HEK293 (cell line): ENCODE measurements around the gene CZIB.

Experiments used
- KLF1 ChIP-seq: fragments of 450-650 bp; formaldehyde crosslinking; IDR thresholded peaks from 2 replicates; pipeline ENCODE4 v1.5.1; 2016; ENCODE audit warnings: missing biosample characterization, missing genetic modification characterization
- KLF9 ChIP-seq: fragments of 450-650 bp; formaldehyde crosslinking; IDR thresholded peaks from 2 replicates; pipeline ENCODE4 v1.5.1; 2016; ENCODE audit warnings: missing biosample characterization, missing genetic modification characterization, low read depth
- OVOL3 ChIP-seq: fragments of 450-650 bp; formaldehyde crosslinking; IDR thresholded peaks from 2 replicates; pipeline ENCODE4 v1.5.1; 2016; ENCODE audit warnings: missing biosample characterization, missing genetic modification characterization
- SCRT2 ChIP-seq: fragments of 450-650 bp; formaldehyde crosslinking; IDR thresholded peaks from 2 replicates; pipeline ENCODE4 v1.5.1; 2016; ENCODE audit warnings: missing biosample characterization, missing genetic modification characterization
- SP3 ChIP-seq: fragments of 450-650 bp; formaldehyde crosslinking; IDR thresholded peaks from 2 replicates; pipeline ENCODE4 v1.5.1; 2016; ENCODE audit warnings: missing biosample characterization, missing genetic modification characterization
- ZNF2 ChIP-seq: fragments of 450-650 bp; formaldehyde crosslinking; IDR thresholded peaks from 2 replicates; pipeline ENCODE4 v1.5.1; 2016; ENCODE audit warnings: missing biosample characterization, missing genetic modification characterization
- ZNF211 ChIP-seq: fragments of 450-650 bp; formaldehyde crosslinking; IDR thresholded peaks from 2 replicates; pipeline ENCODE4 v1.5.1; 2016; ENCODE audit warnings: low read depth, missing biosample characterization, missing genetic modification characterization
- ZNF223 ChIP-seq: fragments of 450-650 bp; formaldehyde crosslinking; IDR thresholded peaks from 2 replicates; pipeline ENCODE4 v1.5.1; 2016; ENCODE audit warnings: missing biosample characterization, missing genetic modification characterization
- ZNF23 ChIP-seq: fragments of 450-650 bp; formaldehyde crosslinking; IDR thresholded peaks from 2 replicates; pipeline ENCODE4 v1.5.1; 2016; ENCODE audit warnings: missing biosample characterization, missing genetic modification characterization, borderline replicate concordance
- ZNF324 ChIP-seq: fragments of 450-650 bp; formaldehyde crosslinking; IDR thresholded peaks from 2 replicates; pipeline ENCODE4 v1.5.1; 2016; ENCODE audit warnings: missing biosample characterization, missing genetic modification characterization
- ZNF473 ChIP-seq: fragments of 450-650 bp; formaldehyde crosslinking; IDR thresholded peaks from 2 replicates; pipeline ENCODE4 v1.5.1; 2017; ENCODE audit warnings: missing biosample characterization, missing genetic modification characterization
- ZNF510 ChIP-seq: fragments of 450-650 bp; formaldehyde crosslinking; IDR thresholded peaks from 2 replicates; pipeline ENCODE4 v1.5.1; 2018; ENCODE audit warnings: mild to moderate bottlenecking, missing genetic modification characterization, missing biosample characterization; ENCODE audit not compliant: insufficient replicate concordance
- ZNF561 ChIP-seq: fragments of 450-650 bp; IDR thresholded peaks from 2 replicates; pipeline ENCODE4 v1.5.1; 2018; ENCODE audit warnings: missing biosample characterization, missing genetic modification characterization, borderline replicate concordance
- ZNF596 ChIP-seq: fragments of 450-650 bp; IDR thresholded peaks from 2 replicates; pipeline ENCODE4 v1.5.0; 2018; ENCODE audit warnings: missing biosample characterization, mild to moderate bottlenecking, missing genetic modification characterization, moderate library complexity
- ZNF610 ChIP-seq: fragments of 450-650 bp; formaldehyde crosslinking; IDR thresholded peaks from 2 replicates; pipeline ENCODE4 v1.5.1; 2016; ENCODE audit warnings: missing biosample characterization, missing genetic modification characterization, borderline replicate concordance
- TF ChIP-seq, protein P1 (sequence below): fragments of 450-650 bp; formaldehyde crosslinking; IDR thresholded peaks from 2 replicates; pipeline ENCODE4 v1.5.1; 2017; ENCODE audit warnings: missing biosample characterization, missing genetic modification characterization
- TF ChIP-seq, protein P2 (sequence below): fragments of 450-650 bp; formaldehyde crosslinking; optimal IDR thresholded peaks from 2 replicates; pipeline ENCODE3; 2016; ENCODE audit warnings: missing biosample characterization, mild to moderate bottlenecking, missing genetic modification characterization
- TF ChIP-seq, protein P3 (sequence below): fragments of 450-650 bp; formaldehyde crosslinking; IDR thresholded peaks from 2 replicates; pipeline ENCODE4 v1.5.1; 2016; ENCODE audit warnings: missing biosample characterization, missing genetic modification characterization, borderline replicate concordance
- TF ChIP-seq, protein P4 (sequence below): IDR thresholded peaks from 2 replicates; pipeline ENCODE4 v1.6.1; 2011; ENCODE audit warnings: mild to moderate bottlenecking, low read depth, low read length, borderline replicate concordance
- TF ChIP-seq, protein P5 (sequence below): fragments of 450-650 bp; formaldehyde crosslinking; IDR thresholded peaks from 2 replicates; pipeline ENCODE4 v1.5.1; 2016; ENCODE audit warnings: missing biosample characterization, missing genetic modification characterization
- TF ChIP-seq, protein P6 (sequence below): fragments of 450-650 bp; formaldehyde crosslinking; IDR thresholded peaks from 2 replicates; pipeline ENCODE4 v1.5.1; 2016; ENCODE audit warnings: missing biosample characterization, missing genetic modification characterization
- TF ChIP-seq, protein P7 (sequence below): fragments of 450-650 bp; formaldehyde crosslinking; IDR thresholded peaks from 2 replicates; pipeline ENCODE4 v1.5.1; 2017; ENCODE audit warnings: missing biosample characterization, missing genetic modification characterization

Gene CZIB

DNA sequence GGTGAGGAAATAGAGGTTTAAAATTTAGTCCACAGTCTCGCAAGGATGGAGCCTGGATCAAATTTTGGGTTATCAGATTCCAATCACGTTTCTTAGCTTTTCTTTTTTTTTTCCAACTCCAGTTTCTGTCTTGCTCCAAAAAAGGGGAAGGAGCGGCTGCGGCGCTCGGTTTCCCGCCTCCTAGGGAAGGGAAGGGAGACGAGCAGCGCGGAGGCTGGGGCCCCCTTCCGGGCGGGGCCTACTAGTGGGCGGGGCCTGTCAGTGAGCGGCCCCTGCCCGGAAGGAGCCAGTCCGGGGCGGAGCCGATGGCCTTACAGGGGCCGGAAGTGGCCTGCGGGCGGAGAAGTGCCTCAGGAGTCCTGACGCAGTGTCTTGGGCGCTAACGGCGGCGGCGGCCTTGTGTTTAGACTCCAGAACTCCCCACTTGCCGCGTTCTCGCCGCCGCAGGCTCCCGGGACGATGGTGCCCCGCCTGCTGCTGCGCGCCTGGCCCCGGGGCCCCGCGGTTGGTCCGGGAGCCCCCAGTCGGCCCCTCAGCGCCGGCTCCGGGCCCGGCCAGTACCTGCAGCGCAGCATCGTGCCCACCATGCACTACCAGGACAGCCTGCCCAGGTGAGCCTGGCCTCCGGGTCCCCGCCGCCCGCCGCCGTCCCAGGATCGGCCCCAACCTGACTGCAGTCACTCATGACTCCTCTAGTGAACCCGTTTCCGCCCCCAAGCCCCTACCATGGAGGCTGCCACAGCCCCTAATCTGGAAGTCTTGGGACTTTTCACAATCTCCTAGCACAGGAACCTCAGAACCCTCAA, 23.7 kb downstream of the CZIB start, which contains the start of gene CPT2 (continued):
- TF ChIP-seq, protein P1, sequence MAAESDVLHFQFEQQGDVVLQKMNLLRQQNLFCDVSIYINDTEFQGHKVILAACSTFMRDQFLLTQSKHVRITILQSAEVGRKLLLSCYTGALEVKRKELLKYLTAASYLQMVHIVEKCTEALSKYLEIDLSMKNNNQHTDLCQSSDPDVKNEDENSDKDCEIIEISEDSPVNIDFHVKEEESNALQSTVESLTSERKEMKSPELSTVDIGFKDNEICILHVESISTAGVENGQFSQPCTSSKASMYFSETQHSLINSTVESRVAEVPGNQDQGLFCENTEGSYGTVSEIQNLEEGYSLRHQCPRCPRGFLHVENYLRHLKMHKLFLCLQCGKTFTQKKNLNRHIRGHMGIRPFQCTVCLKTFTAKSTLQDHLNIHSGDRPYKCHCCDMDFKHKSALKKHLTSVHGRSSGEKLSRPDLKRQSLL (tag by site-specific recombination) = peak; percentile 5; the same call in 1 of the 2 replicates
- TF ChIP-seq, protein P2, sequence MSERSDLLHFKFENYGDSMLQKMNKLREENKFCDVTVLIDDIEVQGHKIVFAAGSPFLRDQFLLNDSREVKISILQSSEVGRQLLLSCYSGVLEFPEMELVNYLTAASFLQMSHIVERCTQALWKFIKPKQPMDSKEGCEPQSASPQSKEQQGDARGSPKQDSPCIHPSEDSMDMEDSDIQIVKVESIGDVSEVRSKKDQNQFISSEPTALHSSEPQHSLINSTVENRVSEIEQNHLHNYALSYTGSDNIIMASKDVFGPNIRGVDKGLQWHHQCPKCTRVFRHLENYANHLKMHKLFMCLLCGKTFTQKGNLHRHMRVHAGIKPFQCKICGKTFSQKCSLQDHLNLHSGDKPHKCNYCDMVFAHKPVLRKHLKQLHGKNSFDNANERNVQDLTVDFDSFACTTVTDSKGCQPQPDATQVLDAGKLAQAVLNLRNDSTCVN (tag by site-specific recombination) = peak; percentile 67
- TF ChIP-seq, protein P3, sequence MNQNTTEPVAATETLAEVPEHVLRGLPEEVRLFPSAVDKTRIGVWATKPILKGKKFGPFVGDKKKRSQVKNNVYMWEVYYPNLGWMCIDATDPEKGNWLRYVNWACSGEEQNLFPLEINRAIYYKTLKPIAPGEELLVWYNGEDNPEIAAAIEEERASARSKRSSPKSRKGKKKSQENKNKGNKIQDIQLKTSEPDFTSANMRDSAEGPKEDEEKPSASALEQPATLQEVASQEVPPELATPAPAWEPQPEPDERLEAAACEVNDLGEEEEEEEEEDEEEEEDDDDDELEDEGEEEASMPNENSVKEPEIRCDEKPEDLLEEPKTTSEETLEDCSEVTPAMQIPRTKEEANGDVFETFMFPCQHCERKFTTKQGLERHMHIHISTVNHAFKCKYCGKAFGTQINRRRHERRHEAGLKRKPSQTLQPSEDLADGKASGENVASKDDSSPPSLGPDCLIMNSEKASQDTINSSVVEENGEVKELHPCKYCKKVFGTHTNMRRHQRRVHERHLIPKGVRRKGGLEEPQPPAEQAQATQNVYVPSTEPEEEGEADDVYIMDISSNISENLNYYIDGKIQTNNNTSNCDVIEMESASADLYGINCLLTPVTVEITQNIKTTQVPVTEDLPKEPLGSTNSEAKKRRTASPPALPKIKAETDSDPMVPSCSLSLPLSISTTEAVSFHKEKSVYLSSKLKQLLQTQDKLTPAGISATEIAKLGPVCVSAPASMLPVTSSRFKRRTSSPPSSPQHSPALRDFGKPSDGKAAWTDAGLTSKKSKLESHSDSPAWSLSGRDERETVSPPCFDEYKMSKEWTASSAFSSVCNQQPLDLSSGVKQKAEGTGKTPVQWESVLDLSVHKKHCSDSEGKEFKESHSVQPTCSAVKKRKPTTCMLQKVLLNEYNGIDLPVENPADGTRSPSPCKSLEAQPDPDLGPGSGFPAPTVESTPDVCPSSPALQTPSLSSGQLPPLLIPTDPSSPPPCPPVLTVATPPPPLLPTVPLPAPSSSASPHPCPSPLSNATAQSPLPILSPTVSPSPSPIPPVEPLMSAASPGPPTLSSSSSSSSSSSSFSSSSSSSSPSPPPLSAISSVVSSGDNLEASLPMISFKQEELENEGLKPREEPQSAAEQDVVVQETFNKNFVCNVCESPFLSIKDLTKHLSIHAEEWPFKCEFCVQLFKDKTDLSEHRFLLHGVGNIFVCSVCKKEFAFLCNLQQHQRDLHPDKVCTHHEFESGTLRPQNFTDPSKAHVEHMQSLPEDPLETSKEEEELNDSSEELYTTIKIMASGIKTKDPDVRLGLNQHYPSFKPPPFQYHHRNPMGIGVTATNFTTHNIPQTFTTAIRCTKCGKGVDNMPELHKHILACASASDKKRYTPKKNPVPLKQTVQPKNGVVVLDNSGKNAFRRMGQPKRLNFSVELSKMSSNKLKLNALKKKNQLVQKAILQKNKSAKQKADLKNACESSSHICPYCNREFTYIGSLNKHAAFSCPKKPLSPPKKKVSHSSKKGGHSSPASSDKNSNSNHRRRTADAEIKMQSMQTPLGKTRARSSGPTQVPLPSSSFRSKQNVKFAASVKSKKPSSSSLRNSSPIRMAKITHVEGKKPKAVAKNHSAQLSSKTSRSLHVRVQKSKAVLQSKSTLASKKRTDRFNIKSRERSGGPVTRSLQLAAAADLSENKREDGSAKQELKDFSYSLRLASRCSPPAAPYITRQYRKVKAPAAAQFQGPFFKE = no peak
- TF ChIP-seq, protein P4, sequence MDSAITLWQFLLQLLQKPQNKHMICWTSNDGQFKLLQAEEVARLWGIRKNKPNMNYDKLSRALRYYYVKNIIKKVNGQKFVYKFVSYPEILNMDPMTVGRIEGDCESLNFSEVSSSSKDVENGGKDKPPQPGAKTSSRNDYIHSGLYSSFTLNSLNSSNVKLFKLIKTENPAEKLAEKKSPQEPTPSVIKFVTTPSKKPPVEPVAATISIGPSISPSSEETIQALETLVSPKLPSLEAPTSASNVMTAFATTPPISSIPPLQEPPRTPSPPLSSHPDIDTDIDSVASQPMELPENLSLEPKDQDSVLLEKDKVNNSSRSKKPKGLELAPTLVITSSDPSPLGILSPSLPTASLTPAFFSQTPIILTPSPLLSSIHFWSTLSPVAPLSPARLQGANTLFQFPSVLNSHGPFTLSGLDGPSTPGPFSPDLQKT = peak; percentile 83; the same call in 1 of the 2 replicates
- no peak for TF ChIP-seq ZNF223 (tag by site-specific recombination)
- no peak; the same call in 1 of the 2 replicates for TF ChIP-seq ZNF596 (tag by site-specific recombination)
- peak; percentile 94 for TF ChIP-seq SP3 (tag by site-specific recombination)
- no peak for TF ChIP-seq ZNF510 (tag by site-specific recombination)
- TF ChIP-seq ZNF2 (tag by site-specific recombination) = peak; percentile 36; the same call in 1 of the 2 replicates
- TF ChIP-seq, protein P5, sequence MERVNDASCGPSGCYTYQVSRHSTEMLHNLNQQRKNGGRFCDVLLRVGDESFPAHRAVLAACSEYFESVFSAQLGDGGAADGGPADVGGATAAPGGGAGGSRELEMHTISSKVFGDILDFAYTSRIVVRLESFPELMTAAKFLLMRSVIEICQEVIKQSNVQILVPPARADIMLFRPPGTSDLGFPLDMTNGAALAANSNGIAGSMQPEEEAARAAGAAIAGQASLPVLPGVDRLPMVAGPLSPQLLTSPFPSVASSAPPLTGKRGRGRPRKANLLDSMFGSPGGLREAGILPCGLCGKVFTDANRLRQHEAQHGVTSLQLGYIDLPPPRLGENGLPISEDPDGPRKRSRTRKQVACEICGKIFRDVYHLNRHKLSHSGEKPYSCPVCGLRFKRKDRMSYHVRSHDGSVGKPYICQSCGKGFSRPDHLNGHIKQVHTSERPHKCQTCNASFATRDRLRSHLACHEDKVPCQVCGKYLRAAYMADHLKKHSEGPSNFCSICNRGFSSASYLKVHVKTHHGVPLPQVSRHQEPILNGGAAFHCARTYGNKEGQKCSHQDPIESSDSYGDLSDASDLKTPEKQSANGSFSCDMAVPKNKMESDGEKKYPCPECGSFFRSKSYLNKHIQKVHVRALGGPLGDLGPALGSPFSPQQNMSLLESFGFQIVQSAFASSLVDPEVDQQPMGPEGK (tag by site-specific recombination) = peak; percentile 98
- TF ChIP-seq SCRT2 (tag by site-specific recombination) = no peak
- no peak for TF ChIP-seq ZNF211
- peak; percentile 99 for TF ChIP-seq ZNF610 (tag by site-specific recombination)
- TF ChIP-seq, protein P6, sequence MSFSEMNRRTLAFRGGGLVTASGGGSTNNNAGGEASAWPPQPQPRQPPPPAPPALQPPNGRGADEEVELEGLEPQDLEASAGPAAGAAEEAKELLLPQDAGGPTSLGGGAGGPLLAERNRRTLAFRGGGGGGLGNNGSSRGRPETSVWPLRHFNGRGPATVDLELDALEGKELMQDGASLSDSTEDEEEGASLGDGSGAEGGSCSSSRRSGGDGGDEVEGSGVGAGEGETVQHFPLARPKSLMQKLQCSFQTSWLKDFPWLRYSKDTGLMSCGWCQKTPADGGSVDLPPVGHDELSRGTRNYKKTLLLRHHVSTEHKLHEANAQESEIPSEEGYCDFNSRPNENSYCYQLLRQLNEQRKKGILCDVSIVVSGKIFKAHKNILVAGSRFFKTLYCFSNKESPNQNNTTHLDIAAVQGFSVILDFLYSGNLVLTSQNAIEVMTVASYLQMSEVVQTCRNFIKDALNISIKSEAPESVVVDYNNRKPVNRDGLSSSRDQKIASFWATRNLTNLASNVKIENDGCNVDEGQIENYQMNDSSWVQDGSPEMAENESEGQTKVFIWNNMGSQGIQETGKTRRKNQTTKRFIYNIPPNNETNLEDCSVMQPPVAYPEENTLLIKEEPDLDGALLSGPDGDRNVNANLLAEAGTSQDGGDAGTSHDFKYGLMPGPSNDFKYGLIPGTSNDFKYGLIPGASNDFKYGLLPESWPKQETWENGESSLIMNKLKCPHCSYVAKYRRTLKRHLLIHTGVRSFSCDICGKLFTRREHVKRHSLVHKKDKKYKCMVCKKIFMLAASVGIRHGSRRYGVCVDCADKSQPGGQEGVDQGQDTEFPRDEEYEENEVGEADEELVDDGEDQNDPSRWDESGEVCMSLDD (tag by site-specific recombination) = no peak
- peak; percentile 61 for TF ChIP-seq KLF9 (tag by site-specific recombination)
- no peak for TF ChIP-seq OVOL3 (tag by site-specific recombination)
- TF ChIP-seq ZNF324 (tag by site-specific recombination) = peak; percentile 43; the same call in 1 of the 2 replicates
- TF ChIP-seq ZNF23 (tag by site-specific recombination) = no peak
- TF ChIP-seq, protein P7, sequence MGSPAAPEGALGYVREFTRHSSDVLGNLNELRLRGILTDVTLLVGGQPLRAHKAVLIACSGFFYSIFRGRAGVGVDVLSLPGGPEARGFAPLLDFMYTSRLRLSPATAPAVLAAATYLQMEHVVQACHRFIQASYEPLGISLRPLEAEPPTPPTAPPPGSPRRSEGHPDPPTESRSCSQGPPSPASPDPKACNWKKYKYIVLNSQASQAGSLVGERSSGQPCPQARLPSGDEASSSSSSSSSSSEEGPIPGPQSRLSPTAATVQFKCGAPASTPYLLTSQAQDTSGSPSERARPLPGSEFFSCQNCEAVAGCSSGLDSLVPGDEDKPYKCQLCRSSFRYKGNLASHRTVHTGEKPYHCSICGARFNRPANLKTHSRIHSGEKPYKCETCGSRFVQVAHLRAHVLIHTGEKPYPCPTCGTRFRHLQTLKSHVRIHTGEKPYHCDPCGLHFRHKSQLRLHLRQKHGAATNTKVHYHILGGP (tag by site-specific recombination) = no peak
- no peak for TF ChIP-seq ZNF473
- TF ChIP-seq ZNF561 (tag by site-specific recombination) = peak; percentile 80; the same call in 1 of the 2 replicates
- TF ChIP-seq KLF1 (tag by site-specific recombination) = peak; percentile 37; the same call in 1 of the 2 replicates
